Erythroblast (primary cell): ENCODE measurements around the gene PDE1C.

Source experiments
- GATA1 ChIP-seq: IDR thresholded peaks from 2 replicates; pipeline ENCODE4 v1.6.1; 2011; ENCODE audit warnings: low read depth, mild to moderate bottlenecking, control low read depth, low read length, moderate library complexity
- POLR2A ChIP-seq: IDR thresholded peaks from 2 replicates; pipeline ENCODE4 v1.6.1; 2011; ENCODE audit warnings: mild to moderate bottlenecking, low read length

DNA sequence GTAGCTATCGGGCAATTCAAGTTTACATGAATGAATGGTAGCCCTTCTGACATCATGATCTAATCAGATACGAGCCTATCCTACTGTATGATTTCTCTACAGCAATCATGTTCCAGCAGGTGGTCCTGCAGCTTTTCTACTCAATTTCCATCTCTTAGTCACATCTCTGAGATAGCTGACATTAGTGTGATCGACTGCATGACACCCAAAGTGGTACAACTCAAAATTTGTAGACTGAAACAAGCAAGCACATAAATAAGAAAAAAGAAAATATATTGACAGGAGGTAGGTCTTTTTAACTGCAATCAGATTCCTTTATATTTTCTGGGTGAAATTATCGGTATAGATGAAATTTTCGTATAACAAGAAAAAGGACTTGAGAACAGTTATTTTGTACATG lies 251.2 kb downstream of the PDE1C start:
- TF ChIP-seq POLR2A (no peak), GATA1 (no peak)
